Jurkat, Clone E6-1 (cell line): ENCODE results near the gene RUNX2.
A peak's percentile ranks its signal among the peaks of the same experiment; 100 is the strongest.

Experiments used
- DNase-seq: peaks from one replicate; pipeline ENCODE4 v3.0.0-alpha.2; 2011; ENCODE audit warnings: low read depth, low spot score
- H3K4me3 ChIP-seq: 2 replicates; pipeline ENCODE4 v1.5.1; 2011; ENCODE audit warnings: mild to moderate bottlenecking, low read length, control low read depth, moderate library complexity

Gene RUNX2

GRCh38 chr6:45344900-45345299, 16.8 kb downstream of the RUNX2 start:
- no peak for DNase-seq
- H3K4me3 ChIP-seq, result no peak overlapping the region

DNA sequence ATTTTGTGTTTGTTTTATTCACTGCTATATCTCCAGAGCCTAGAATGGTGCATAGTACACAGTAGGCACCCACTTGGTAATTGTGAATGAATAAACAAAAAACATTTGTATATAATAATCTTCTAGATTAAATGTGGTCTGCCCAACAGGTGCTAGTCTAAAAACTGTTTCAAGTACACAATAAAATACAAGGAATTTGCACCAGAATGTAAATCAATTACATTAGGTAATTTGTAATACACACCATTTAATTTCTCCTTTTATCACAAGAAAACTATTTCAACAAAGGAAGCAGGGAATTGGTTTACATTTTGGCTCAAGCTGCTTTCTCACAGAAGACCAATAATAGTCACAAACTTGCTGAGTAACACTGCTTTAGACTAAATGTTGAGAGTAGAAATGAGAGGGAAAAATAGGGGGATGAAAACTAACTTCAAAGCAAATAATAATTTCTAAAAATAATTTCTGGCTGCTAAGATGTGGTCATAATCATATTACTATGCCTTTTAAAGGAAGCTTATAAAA, 22.1 kb downstream of the RUNX2 start:
- H3K4me3 ChIP-seq, result no peak overlapping the region
- DNase-seq, result no peak

DNA sequence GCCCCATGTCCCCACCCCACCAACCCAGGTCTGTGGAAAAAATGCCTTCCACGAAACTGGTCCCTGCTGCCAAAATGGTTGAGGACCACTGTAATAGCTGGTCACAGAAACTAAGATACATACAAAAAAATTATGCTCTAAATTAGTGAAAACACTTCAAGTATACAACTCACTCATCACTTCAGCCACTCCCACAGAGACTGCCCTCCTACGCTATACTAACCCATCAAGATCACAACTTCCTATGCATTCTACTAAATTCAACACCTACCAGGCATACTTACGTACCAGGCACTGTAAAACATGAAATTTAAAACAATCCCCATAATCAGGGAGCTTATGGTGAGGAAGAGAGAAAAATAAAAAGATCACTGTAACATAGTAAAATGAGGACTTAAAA, 22.9 kb downstream of the RUNX2 start:
- H3K4me3 ChIP-seq, result no peak overlapping the region
- no peak for DNase-seq

DNA sequence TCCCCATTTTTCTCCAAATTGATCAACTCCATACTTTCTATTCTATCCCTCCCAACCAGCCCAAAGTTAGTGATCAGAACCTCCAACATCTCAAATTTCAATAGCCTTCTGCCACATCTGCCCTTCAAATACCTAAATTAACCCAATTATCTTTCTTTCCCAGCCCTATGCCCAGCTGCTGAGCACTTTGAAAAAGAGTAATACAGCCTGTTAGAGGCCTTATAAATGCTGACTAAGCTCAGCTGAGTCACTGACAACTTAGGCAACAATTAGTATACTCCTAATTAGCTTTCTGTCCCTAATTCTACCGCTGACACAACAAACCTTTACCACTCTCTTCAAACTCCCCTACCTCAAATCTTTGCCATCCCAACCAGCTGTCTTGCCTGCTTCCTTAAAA, 23.5 kb downstream of the RUNX2 start:
- no peak overlapping the region for H3K4me3 ChIP-seq
- DNase-seq, result no peak

- H3K4me3 ChIP-seq, result no peak overlapping the region
- no peak for DNase-seq
Measured at GRCh38 chr6:45353654-45354053, 25.5 kb downstream of the RUNX2 start.

- no peak for DNase-seq
- no peak overlapping the region for H3K4me3 ChIP-seq
Measured at GRCh38 chr6:45364466-45364865, 36.3 kb downstream of the RUNX2 start.

DNA sequence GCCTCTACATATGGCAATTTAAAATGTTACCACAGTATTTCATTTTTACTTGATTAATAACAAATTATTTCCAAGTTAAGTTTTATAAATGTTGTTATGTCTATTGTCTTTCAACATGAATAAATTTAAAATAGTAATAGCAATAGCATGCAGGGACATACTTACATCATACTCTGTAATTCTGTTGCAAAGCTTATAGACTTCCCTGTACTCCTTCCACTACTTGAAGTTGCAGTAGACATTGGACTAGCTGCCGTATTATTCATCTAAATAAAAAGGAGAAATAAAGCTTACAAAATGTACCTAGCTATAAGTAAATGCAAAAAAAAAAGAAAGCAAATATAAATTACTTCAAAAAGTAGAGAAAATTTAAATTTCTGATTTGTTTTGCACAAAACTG, 36.9 kb downstream of the RUNX2 start:
- DNase-seq, result no peak
- no peak overlapping the region for H3K4me3 ChIP-seq

GRCh38 chr6:45366534-45366933, 38.4 kb downstream of the RUNX2 start:
- no peak for DNase-seq
- no peak overlapping the region for H3K4me3 ChIP-seq

GRCh38 chr6:45367999-45368398, 39.9 kb downstream of the RUNX2 start:
- H3K4me3 ChIP-seq, result no peak overlapping the region
- no peak for DNase-seq

- no peak for DNase-seq
- no peak overlapping the region for H3K4me3 ChIP-seq
Measured at GRCh38 chr6:45369870-45370269, 41.7 kb downstream of the RUNX2 start.

DNA sequence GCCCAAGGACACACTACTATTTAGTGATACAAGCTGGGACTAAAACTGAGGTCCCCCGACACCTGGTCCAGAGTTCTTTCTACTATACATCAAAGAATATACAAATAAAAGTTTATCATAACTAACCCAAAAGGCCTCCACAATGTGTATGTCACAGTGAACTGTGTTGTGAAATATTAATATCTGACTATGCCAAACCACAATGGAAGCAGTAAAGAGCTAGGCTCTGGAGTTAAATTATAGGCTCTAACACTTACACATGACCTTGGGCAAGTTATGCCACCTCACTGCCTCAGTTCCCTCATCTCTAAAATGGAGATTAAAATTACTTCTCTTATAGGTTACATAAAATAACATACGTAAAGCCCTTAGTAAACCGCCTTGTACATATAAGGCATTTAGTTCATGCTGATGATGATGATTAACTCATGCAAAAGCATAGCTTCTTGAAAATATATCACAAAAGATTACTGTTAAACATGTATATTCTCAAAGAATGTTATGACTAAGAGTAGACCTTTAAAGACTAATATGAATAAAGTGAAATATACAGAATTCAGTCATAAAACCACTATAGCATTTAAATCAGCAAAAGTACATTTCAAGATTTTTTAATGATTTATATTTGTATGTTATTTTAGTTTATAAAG, 43.9 kb downstream of the RUNX2 start:
- DNase-seq, result no peak
- no peak overlapping the region for H3K4me3 ChIP-seq

- DNase-seq, result no peak
- no peak overlapping the region for H3K4me3 ChIP-seq
Measured at GRCh38 chr6:45375449-45375848, 47.3 kb downstream of the RUNX2 start.

DNA sequence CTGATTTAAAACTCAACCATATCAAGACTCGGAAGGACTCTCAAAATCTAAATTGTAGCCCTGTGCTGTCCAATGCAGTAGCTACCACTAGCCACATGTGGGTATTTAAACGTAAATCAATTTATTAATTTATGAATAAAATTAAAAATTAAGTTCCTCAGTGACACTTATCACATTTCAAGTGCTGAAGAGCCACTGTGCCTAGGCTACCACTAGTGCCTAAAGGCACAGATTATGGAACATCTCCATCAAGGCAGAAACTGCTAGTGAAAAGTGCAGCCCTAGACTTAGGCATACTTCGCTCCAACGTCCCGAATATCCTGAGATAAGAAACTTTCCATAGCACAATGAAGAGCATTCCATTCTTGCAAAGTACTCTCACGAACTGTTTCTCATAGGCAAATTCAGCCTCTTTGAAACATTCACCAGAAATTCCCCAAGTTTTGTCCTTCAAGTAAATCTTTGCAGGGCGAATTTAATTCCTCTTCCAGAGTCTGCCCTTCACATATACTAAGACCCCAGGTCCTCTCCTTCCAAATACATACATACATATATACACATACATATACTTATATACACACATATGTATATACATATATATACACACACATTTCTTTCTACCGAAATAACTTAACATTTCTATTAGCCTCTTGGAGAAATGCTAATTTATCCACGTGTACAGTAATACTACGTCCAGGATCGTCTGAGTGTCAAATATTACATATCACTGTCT, 48.3 kb downstream of the RUNX2 start:
- no peak for DNase-seq
- peak overlapping the region; percentile 59 for H3K4me3 ChIP-seq

GRCh38 chr6:45377043-45377553, 49.0 kb downstream of the RUNX2 start:
- peak overlapping the region; percentile 59 for H3K4me3 ChIP-seq
- DNase-seq, result no peak

DNA sequence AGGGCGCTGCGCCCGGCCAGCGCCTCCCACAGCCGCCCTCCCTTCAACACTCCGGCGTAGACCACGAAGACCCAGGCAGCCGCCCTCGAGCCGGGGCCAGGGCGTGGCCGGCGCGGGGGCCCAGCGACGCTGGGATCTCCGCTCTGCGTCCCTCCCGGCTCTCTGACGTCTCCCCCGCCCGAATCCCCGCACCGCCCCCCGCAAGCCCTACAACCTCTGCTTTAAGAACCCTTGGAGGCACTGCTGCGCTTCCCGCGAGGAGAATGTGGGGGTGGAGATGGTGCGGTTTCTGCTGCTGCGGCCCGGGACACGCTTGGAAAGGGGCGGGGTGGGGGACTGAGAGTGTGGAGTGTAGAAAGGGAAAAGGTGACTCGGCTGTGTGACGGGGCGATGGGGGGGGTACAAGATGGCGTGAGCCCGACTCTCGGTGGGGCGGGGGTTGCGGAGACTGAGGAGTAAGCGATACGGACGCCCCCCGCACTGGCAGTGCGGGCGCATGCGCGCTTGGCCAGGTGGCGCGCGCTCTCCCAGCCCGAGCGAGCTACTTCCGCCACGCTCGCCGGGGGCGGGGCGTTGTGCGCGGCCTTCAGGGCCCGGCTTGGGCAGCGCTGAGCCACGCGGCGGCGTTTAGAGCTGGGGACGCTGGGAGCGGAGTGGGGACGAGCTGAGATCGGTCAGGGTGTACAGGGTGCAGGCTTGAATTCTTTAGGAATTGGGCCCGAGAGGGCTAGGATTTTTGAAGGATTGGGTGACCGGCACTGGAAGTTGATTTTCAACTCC, 49.6 kb downstream of the RUNX2 start, which contains the start of gene SUPT3H:
Gene SUPT3H (minus strand): TSS at position 381 of the 780 bp plus-strand sequence.
- peak; percentile 93 for DNase-seq
- H3K4me3 ChIP-seq, result peak within 1 kb of the TSS; percentile 59

- no peak for DNase-seq
- H3K4me3 ChIP-seq, result peak overlapping the region; percentile 59
Measured at GRCh38 chr6:45378334-45378926, 50.3 kb downstream of the RUNX2 start.

GRCh38 chr6:45382391-45382790, 54.3 kb downstream of the RUNX2 start:
- no peak overlapping the region for H3K4me3 ChIP-seq
- no peak for DNase-seq

DNA sequence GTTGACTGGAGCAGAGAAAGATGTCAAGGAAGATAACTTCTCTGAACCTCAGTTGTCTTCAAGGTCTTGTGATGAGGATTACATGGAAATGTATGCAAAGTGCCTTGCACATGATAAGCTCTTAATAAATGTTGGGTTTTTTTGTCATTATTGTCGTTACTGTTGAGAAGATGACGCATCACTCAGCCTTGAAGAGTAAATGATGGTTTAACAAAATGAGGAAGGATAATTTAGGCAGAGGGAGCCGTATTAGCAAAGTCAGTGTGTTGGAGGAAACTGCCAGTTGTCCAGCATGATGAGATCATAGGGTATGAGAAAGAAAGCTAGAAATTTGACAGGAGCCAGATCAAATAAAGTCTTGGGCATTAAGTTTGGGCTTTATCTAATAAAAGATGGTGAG, 58.4 kb downstream of the RUNX2 start:
- DNase-seq, result no peak
- no peak overlapping the region for H3K4me3 ChIP-seq

- no peak overlapping the region for H3K4me3 ChIP-seq
- no peak for DNase-seq
Measured at GRCh38 chr6:45387236-45387635, 59.1 kb downstream of the RUNX2 start.
